GM19099 (cell line): Measurements from ENCODE around the gene COL4A4.

Experiments used
- POLR2A ChIP-seq: IDR thresholded peaks from 3 replicates; pipeline ENCODE4 v1.6.1; 2011; ENCODE audit warnings: low read depth; ENCODE audit not compliant: insufficient read length; ENCODE audit errors: extremely low read depth

Gene COL4A4

DNA sequence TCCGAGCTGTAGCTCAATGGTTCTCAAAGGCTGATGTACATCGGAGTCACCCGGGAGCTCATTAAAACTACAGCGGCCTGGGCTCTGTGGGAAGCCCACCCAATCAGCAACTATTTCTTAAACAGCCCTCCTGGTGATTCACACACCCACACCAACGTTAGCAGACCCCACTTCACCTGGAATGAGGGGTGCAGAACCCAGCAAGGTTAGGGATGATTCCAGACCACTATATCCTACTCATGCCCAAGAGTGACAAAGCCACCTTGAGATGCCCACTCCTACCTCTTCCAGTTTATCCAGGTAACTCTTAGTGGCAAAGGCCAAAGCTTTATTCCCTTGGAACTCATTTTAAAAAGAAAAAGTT is 178.4 kb downstream of the COL4A4 start:
- TF ChIP-seq POLR2A, result no peak

DNA sequence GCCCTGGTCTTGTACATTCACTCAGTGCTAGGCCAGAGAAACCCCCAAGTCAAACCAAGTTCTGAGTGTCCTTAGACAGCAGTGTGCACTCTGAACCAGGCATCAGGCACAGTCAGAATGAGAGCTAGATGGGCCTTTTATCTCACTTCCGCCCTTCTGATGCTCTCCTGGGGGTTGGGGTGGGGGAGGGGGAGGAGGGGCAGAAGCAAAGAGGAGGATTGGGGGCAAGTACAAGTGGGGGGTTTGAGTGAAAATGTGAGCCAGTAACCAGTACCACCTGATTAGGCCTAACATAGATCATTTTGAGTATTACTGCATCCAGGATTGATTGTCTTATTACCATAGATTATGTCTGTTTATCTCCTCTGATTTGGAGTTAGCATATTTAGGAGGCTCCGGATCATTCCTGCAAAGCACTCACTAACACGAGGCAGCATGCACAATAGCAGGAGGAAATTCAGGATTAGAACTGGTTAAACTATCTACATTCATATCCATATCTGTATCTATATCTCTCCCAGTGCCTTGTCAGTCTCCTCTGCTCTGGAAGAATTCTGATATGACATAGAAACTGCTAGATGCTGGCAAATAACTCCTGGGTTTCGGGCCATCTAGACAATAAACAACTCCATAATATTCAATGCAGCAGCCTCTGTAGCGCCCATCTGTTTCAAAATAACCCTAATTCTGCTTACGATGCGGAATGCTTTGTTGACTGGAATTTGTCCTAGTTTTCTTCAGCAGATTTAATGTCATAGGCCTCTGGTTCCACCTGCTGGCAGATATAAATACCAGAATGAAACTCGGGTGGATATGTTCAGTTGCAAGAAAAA is 179.0 kb downstream of the COL4A4 start:
- no peak for TF ChIP-seq POLR2A

DNA sequence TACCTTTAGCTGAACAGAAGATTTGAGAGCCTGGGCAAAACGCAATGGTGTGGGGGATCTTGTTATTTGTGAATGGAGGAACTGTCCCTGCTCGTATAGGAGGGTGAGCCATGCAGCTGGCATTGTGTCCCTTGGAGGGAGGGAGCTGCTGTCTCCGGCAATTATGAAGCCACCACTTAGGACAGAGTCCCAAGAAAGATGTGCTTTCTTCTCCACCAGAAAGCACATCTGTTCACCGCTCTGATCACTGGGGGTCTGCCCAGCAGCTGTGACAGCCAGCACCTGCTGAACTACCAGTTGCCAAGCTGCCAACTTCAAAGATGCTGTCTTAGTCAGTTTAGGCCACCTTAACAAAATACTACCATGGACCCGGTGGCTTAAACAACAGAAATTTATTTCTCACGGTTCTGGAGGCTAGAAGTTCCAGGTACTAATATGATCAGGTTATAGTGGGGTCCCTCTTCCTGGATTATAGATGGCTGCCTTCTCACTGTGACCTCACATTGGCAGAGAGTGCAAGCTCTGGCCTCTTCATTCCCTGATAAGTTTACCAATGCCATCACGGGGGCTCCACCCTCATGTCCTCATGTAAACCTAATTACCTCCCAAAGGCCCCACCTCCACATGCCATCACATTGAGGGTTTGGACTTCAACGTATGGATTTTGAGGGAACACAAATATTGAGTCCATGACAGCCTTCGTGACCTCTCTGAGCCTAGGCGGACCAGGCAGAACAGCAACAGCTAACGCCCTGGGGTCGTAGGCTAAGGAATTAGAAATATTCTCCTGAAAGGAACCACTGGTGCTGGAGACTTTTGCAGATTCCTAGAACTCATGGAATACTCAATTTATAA is 179.9 kb downstream of the COL4A4 start:
- no peak for TF ChIP-seq POLR2A

- no peak for TF ChIP-seq POLR2A
Measured at GRCh38 chr2:226981791-226982326, 182.1 kb downstream of the COL4A4 start.

- TF ChIP-seq POLR2A, result no peak
Measured at GRCh38 chr2:226979004-226979403, 185.0 kb downstream of the COL4A4 start.

DNA sequence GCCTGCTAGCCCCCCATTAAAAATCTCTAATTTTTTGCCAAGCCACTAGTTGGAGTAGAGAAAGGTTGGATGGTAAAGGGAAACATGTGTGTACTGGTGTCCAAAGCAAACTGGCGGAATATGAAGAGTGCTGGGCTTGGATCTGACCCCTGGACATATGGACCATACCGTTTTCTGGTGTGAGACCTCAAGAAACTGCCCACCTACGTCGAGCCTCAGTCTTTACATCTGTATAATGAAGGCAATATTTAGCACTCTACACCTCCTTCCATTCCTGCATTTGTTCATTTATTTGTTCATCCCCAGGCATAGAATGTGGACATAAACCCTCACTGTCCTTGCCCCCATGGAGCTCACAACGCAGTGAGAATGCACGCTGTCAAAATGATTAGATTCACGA is 185.7 kb downstream of the COL4A4 start:
- no peak for TF ChIP-seq POLR2A

DNA sequence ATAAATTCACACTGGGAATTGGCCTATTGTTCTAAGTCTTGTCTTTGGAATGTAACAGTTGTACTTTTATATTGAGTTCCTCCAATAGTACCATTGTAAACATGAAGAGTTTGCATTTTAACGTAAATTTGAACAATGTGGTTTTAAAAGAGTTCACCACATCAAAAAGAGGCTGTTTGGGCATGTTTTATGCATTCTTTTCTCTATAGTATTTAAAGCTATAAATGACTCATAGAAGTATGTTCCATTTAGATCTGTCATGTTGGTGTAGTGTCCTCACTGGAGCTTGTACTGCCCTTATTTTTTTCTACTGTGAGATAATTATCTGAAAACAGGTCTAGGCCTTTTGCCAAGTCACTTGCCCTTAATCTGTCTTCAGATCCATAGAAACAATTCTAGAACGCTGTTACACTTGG is 186.2 kb downstream of the COL4A4 start:
- TF ChIP-seq POLR2A, result no peak

DNA sequence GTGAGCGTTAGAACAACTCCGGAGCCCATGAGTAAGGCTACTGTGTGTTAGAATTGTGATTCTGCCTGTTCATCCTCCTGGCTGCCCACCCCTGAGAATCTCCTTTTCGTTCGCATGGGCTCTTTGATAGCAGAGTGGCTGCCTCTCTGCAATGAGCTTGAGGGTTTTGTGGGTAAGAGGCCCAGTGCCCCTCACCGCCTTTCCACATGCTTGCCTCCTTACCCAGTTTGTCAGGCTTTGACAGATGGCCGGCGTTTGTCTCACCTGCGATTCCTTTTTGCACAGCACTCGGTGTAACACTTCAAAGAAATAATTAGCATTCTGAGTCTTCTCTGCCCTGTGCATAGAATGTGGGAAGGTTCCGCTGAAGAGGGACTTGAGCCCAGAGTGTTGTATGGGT is 190.2 kb downstream of the COL4A4 start:
- TF ChIP-seq POLR2A, result no peak

DNA sequence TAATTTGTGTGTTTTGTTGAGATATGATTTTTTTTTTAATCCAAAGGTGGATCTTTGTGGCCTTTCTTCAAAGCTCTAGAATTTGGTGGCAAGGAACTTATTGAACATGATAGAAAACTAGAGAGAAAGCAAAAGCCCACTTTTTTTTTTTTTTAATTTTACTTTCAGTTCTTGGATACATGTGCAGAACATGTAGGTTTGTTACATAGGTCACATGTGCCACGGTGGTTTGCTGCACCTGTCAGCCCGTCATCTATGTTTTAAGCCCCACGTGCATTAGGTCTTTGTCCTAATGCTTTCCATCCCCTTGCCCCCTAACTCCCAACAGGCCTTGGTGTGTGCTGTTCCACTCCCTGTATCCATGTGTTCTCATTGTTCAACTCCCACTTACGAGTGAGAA is 192.2 kb downstream of the COL4A4 start:
- no peak for TF ChIP-seq POLR2A

DNA sequence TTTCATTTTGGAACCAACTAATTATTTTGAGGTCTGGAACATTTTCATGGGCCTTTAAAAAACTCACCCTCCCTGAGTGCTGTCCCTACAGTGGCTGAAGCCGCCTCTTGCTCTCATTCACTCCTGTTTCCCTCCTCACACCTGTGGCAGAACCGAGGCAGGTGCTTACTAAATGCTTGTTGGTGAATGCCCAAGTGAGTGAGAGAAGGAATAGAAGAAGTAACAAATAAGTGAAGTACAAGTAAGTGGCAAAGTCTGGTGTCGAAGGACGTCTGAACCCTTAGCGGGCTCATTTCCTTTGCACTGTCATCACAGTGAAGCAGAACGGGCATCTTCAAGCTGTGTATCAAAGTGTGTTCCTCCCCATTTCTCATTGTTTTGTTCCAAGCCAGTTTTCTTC is 192.9 kb downstream of the COL4A4 start:
- TF ChIP-seq POLR2A, result no peak

- TF ChIP-seq POLR2A, result no peak
Measured at GRCh38 chr2:226970362-226970761, 193.6 kb downstream of the COL4A4 start.

- no peak for TF ChIP-seq POLR2A
Measured at GRCh38 chr2:226969417-226970080, 194.5 kb downstream of the COL4A4 start.

GRCh38 chr2:226965376-226965775 is 198.6 kb downstream of the COL4A4 start:
- TF ChIP-seq POLR2A, result no peak

GRCh38 chr2:226963528-226963927 is 200.5 kb downstream of the COL4A4 start:
- TF ChIP-seq POLR2A, result no peak

GRCh38 chr2:226962176-226962773 is 201.7 kb downstream of the COL4A4 start:
- no peak for TF ChIP-seq POLR2A
